Measurements from ENCODE around the gene GPR42. TPM values are rescaled to one million over a fixed set of nuclear protein-coding genes. Genes with fewer than 3 reads are reported as not detected.

GPR42 gene
- total RNA-seq, 4 donors from 2014 or later: not detected

DNA sequence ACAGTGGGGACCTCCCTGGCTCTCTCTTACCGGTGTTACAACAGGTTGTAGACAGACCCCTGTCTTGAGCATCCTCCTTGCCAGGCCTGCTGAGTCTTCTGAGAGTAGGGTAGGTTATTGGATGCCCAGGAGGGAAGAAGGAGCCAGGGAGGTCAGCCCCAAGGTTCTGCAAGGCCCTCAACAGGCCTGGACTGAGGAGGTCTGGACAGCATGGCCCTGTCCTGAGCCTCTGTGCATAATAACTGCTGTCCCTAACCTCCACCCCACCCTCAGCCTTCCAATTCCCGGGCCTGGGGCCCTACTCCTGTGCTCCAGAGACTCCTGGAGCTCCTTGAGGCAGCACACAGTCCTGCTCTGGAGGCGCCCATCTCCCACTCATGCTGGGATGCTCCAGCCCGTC lies 41.5 kb upstream of the GPR42 start:
- TF ChIP-seq POLR2A (IDR thresholded peaks at IDR 0.05): no peak
- TF ChIP-seq, protein P1, sequence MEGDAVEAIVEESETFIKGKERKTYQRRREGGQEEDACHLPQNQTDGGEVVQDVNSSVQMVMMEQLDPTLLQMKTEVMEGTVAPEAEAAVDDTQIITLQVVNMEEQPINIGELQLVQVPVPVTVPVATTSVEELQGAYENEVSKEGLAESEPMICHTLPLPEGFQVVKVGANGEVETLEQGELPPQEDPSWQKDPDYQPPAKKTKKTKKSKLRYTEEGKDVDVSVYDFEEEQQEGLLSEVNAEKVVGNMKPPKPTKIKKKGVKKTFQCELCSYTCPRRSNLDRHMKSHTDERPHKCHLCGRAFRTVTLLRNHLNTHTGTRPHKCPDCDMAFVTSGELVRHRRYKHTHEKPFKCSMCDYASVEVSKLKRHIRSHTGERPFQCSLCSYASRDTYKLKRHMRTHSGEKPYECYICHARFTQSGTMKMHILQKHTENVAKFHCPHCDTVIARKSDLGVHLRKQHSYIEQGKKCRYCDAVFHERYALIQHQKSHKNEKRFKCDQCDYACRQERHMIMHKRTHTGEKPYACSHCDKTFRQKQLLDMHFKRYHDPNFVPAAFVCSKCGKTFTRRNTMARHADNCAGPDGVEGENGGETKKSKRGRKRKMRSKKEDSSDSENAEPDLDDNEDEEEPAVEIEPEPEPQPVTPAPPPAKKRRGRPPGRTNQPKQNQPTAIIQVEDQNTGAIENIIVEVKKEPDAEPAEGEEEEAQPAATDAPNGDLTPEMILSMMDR (IDR thresholded peaks at IDR 0.05): no peak
- WGBS, 2 donors: 82 to 96% methylated on average over 4 of the region's 4 CpGs
- no peak overlapping the region for H3K4me3 ChIP-seq (ENCODE audit: low read depth, poor library complexity, severe bottlenecking)

DNA sequence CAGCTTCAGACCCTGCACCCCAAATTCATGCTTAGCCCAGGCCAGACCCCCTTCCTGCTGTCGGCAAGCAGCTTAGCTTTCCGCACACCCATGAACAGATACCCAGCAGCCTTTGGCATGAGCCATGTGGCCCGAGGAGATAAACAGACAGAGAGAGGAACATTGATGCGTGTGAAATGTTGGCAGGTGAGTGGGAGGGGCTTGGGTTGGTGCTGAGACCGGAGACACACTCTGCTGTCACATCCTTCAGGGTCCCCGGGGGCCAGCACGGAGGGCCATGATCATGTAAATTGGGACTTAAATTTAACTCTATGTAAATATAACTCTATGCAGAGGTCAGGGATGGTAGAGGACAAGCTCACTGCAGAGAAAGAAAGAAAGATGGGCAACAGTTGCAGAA lies 40.4 kb upstream of the GPR42 start:
- no peak for DNase-seq (ENCODE audit: low spot score in 2 of 2)
- 61 to 64% methylated on average over 7 of the region's 7 CpGs for WGBS, 2 donors
- no peak for TF ChIP-seq POLR2A (IDR thresholded peaks at IDR 0.05)
- TF ChIP-seq, protein P1 (IDR thresholded peaks at IDR 0.05): no peak
- intact Hi-C loops (cut with DNase I; ENCODE audit: low total_unique reads): no loop called here
- H3K4me3 ChIP-seq (ENCODE audit: low read depth, poor library complexity, severe bottlenecking): no peak overlapping the region

More for the DNA sequence above, 41.5 kb upstream of the GPR42 start:
- intact Hi-C loops (cut with DNase I; ENCODE audit: low total_unique reads): no loop called here
- no peak for DNase-seq (ENCODE audit: low spot score in 2 of 2)

GRCh38 chr19:35331551-35332214 lies 39.2 kb upstream of the GPR42 start:
- TF ChIP-seq POLR2A (IDR thresholded peaks at IDR 0.05): no peak
- TF ChIP-seq, protein P1 (IDR thresholded peaks at IDR 0.05): no peak

GRCh38 chr19:35332817-35333216 lies 38.1 kb upstream of the GPR42 start:
- TF ChIP-seq POLR2A (IDR thresholded peaks at IDR 0.05): no peak
- TF ChIP-seq, protein P1 (IDR thresholded peaks at IDR 0.05): no peak
- WGBS, 2 donors: 67 to 70% methylated on average over 12 of the region's 12 CpGs
- intact Hi-C loops (cut with DNase I; ENCODE audit: low total_unique reads): no loop called here
- no peak for DNase-seq (ENCODE audit: low spot score in 2 of 2)
- H3K4me3 ChIP-seq (ENCODE audit: low read depth, poor library complexity, severe bottlenecking): no peak overlapping the region

More at GRCh38 chr19:35331551-35332214, 39.2 kb upstream of the GPR42 start:
- intact Hi-C loops (cut with DNase I; ENCODE audit: low total_unique reads): no loop called here
- 77 to 79% methylated on average over 14 of the region's 14 CpGs for WGBS, 2 donors
- H3K4me3 ChIP-seq (ENCODE audit: low read depth, poor library complexity, severe bottlenecking): no peak overlapping the region
- no peak for DNase-seq (ENCODE audit: low spot score in 2 of 2)

GRCh38 chr19:35334144-35334753 lies 36.6 kb upstream of the GPR42 start:
- intact Hi-C loops (cut with DNase I; ENCODE audit: low total_unique reads): no loop called here
- no peak for DNase-seq (ENCODE audit: low spot score in 2 of 2)
- WGBS, 2 donors: 86 to 91% methylated on average over 10 of the region's 10 CpGs
- no peak overlapping the region for H3K4me3 ChIP-seq (ENCODE audit: low read depth, poor library complexity, severe bottlenecking)
- TF ChIP-seq, protein P1 (IDR thresholded peaks at IDR 0.05): no peak
- TF ChIP-seq POLR2A (IDR thresholded peaks at IDR 0.05): no peak
